MM.1S (cell line): ENCODE results near the gene H1-8.

Experiments used
- DNase-seq: peaks from one replicate; pipeline ENCODE4 v3.0.0-alpha.2; 2015
- H2AFZ ChIP-seq: fragments of 300-600 bp; sonication (generic); 2 replicates; pipeline ENCODE4 v1.6.0; 2016; ENCODE audit warnings: antibody characterized with exemption, low read length
- H3F3A ChIP-seq: fragments of 300-600 bp; sonication (generic); 2 replicates; pipeline ENCODE4 v1.6.1; 2016; ENCODE audit warnings: mild to moderate bottlenecking, antibody characterized with exemption, low read length, moderate library complexity, mixed read lengths; ENCODE audit not compliant: insufficient read depth
- H3K27ac ChIP-seq: fragments of 300-600 bp; sonication (generic); 2 replicates; pipeline ENCODE4 v1.5.1; 2016; ENCODE audit warnings: mild to moderate bottlenecking, low read length
- H3K27me3 ChIP-seq: fragments of 300-600 bp; sonication (generic); replicated peaks from 2 replicates; pipeline ENCODE4 v1.6.0; 2016; ENCODE audit warnings: low read length; ENCODE audit not compliant: insufficient read depth
- H3K36me3 ChIP-seq: fragments of 300-600 bp; sonication (generic); replicated peaks from 2 replicates; pipeline ENCODE4 v1.6.1; 2016; ENCODE audit warnings: mild to moderate bottlenecking, low read length, mixed read lengths; ENCODE audit not compliant: insufficient read depth
- H3K4me1 ChIP-seq: fragments of 300-600 bp; sonication (generic); 2 replicates; pipeline ENCODE4 v1.6.1; 2016; ENCODE audit warnings: low read length, mixed read lengths
- H3K4me2 ChIP-seq: fragments of 300-600 bp; sonication (generic); 2 replicates; pipeline ENCODE4 v1.6.0; 2016; ENCODE audit warnings: low read depth, low read length
- H3K4me3 ChIP-seq: fragments of 300-600 bp; sonication (generic); 2 replicates; pipeline ENCODE4 v1.5.1; 2016; ENCODE audit warnings: low read length, mixed read lengths
- H3K79me2 ChIP-seq: fragments of 300-600 bp; sonication (generic); 2 replicates; pipeline ENCODE4 v1.6.1; 2016; ENCODE audit warnings: mixed run types, low read length, mixed read lengths
- H3K9ac ChIP-seq: fragments of 300-600 bp; sonication (generic); 2 replicates; pipeline ENCODE4 v1.6.1; 2016; ENCODE audit warnings: low read length, mixed read lengths
- H3K9me2 ChIP-seq: fragments of 300-600 bp; sonication (generic); replicated peaks from 2 replicates; pipeline ENCODE4 v1.6.1; 2016; ENCODE audit warnings: mild to moderate bottlenecking, low read length, mixed read lengths; ENCODE audit not compliant: insufficient read depth
- H3K9me3 ChIP-seq: fragments of 300-600 bp; sonication (generic); replicated peaks from 2 replicates; pipeline ENCODE4 v1.6.1; 2016; ENCODE audit warnings: mild to moderate bottlenecking, low read length, mixed read lengths; ENCODE audit not compliant: insufficient read depth
- H4K20me1 ChIP-seq: fragments of 300-600 bp; sonication (generic); 2 replicates; pipeline ENCODE4 v1.6.1; 2016; ENCODE audit warnings: mild to moderate bottlenecking, low read length, moderate library complexity, mixed read lengths; ENCODE audit not compliant: insufficient read depth
- CTCF ChIP-seq: fragments of 300-600 bp; sonication (generic); IDR thresholded peaks from 2 replicates; pipeline ENCODE4 v1.5.1; 2016; ENCODE audit warnings: antibody characterized with exemption, low read length, mixed read lengths
- EZH2 ChIP-seq: fragments of 300-600 bp; sonication (generic); optimal IDR thresholded peaks from 2 replicates; pipeline ENCODE3; 2017; ENCODE audit warnings: low read depth, mild to moderate bottlenecking, antibody characterized with exemption, low read length, mixed read lengths
- EZH2phosphoT487 ChIP-seq: fragments of 300-600 bp; sonication (generic); IDR thresholded peaks from 2 replicates; pipeline ENCODE4 v1.6.1; 2018; ENCODE audit warnings: antibody characterized with exemption, low read length

Gene H1-8

GRCh38 chr3:129512595-129512994, 30.4 kb upstream of the H1-8 start:
- Histone ChIP-seq H3K4me2 (no peak overlapping the region), H3K36me3 (no peaks in the 10 kb centered on the region), H3F3A (no peaks in the 10 kb centered on the region), H3K4me3 (no peak overlapping the region), H3K9me3 (no peaks in the 10 kb centered on the region), H3K79me2 (no peaks in the 10 kb centered on the region), H3K4me1 (no peaks in the 10 kb centered on the region), H2AFZ (no peak overlapping the region), H3K9me2 (no peaks in the 10 kb centered on the region), H3K9ac (no peak overlapping the region), H3K27ac (no peak overlapping the region), H3K27me3 (no peaks in the 10 kb centered on the region), H4K20me1 (no peaks in the 10 kb centered on the region)
- TF ChIP-seq EZH2 (no peak), CTCF (no peak), EZH2phosphoT487 (no peak)
- DNase-seq: no peak

- H3K9me3 ChIP-seq: no peaks in the 10 kb centered on the region
- no peaks in the 10 kb centered on the region for H3K27me3 ChIP-seq
- H2AFZ ChIP-seq: no peak overlapping the region
- no peaks in the 10 kb centered on the region for H3K36me3 ChIP-seq
- H3K27ac ChIP-seq: no peak overlapping the region
- H4K20me1 ChIP-seq: no peaks in the 10 kb centered on the region
- no peaks in the 10 kb centered on the region for H3F3A ChIP-seq
- H3K4me3 ChIP-seq: no peak overlapping the region
- TF ChIP-seq CTCF (no peak), EZH2phosphoT487 (no peak), EZH2 (no peak)
- H3K9me2 ChIP-seq: no peaks in the 10 kb centered on the region
- H3K4me2 ChIP-seq: no peak overlapping the region
- H3K79me2 ChIP-seq: no peaks in the 10 kb centered on the region
- H3K4me1 ChIP-seq: no peaks in the 10 kb centered on the region
- no peak for DNase-seq
- no peak overlapping the region for H3K9ac ChIP-seq
Measured at GRCh38 chr3:129513705-129514104, 29.3 kb upstream of the H1-8 start.

GRCh38 chr3:129514110-129514509, 28.9 kb upstream of the H1-8 start:
- Histone ChIP-seq H3K4me1 (no peaks in the 10 kb centered on the region), H3K27ac (no peak overlapping the region), H3K9ac (no peak overlapping the region), H3K36me3 (no peaks in the 10 kb centered on the region), H2AFZ (no peak overlapping the region), H4K20me1 (no peaks in the 10 kb centered on the region), H3K27me3 (no peaks in the 10 kb centered on the region), H3K4me3 (no peak overlapping the region), H3K79me2 (no peaks in the 10 kb centered on the region), H3K9me2 (no peaks in the 10 kb centered on the region), H3K9me3 (no peaks in the 10 kb centered on the region), H3F3A (no peaks in the 10 kb centered on the region), H3K4me2 (no peak overlapping the region)
- no peak for DNase-seq
- TF ChIP-seq CTCF (no peak), EZH2phosphoT487 (no peak), EZH2 (no peak)
